ENCODE results near the gene ORM1.
A peak's percentile ranks its signal among the peaks of the same experiment; 100 is the strongest.

Gene ORM1

DNA sequence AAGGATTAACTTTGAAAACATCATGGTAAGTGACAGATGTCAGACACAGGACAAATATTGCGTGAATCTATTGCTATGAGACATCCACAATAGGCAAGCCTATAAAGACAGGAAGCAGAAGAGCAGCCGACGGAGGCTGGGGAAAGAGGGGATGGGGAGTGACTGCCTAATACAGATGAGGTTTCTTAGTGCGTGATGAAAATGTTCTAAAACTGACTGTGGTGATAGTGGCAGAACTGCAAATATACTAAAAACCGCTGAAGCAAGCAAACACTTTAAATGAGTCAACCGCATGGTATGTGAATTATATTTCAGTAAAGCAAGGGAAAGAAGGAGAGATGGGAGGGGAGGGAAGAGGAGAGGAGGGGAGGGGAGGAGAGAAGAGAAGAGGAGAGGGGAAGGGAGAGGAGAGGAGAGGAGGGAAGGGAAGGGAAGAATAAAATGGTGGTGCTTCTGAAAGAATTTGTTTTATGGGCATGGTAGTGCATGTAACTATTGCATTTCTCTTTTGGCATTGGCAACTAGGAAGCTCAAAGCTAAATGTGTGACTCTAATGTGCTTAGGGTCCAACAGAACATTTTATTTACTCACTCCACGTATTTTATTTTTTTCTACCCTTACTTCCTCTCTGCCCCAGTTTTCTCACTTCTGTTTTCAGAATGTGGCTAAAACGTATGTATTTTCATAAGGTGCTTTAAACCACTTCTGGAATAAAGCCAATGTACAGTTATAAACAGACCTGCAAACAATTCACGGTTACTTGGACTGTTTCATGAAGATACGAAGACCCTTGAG lies 43.6 kb downstream of the ORM1 start:
- DNase-seq (ENCODE audit: low read depth), result no peak

DNA sequence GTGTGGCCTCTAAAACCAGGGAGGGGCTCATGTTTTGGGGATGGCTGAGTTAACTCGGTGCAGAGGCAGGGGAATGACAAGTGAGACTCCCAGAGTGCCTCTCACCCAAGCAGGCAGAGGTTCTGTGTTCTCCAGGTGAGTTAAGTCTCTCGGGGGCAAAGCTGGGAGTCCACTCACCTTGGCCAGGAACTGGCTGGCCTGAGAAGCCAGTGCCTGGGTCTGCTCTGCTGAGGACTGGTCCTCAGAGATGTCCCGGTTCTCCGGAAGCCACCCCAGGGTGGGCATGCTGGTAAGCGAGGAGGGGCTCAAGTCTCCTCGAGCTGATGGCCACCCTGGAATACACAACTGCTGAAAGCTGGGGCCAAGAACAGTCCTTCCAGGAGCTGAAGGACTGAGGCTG lies 44.5 kb downstream of the ORM1 start:
- DNase-seq (ENCODE audit: low read depth), result no peak

GRCh38 chr9:114367772-114368569 lies 45.1 kb downstream of the ORM1 start:
- DNase-seq (ENCODE audit: low read depth), result no peak

GRCh38 chr9:114369216-114370130 lies 46.6 kb downstream of the ORM1 start:
- no peak for DNase-seq (ENCODE audit: low read depth)

DNA sequence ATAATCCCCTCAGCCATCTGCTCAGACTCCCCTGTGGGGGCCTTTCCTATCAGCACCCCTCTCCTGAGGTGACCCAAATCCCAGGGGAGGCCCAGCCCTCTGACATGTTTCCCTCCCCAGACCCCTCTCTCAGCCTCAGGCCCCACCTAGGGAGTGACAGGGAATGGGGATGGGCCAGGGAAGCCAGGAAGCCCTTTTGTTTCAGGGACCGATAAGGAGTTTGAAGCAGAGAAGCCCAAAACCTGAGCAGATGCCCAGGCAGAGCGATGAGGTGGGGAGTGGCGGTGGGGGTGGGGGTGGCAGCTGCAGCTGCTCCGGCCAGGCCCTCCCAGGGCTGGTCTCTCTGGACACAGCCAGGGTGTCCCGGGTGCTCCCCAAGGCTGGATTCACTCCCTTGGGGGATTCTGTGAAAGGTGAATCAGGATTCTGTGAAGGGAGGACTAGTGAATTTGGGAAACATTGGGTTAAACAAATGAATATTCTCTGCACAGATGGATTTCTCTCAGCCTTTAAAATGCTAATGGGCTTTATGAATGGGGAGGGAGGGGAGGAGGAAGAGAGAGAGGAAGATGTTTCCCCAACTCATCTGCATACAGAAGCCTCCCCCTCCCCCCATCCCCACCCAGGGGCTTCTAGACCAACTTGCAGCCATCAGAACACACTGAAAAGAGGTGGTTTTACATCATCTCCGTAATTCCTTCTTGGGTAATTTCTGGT lies 47.5 kb downstream of the ORM1 start:
- no peak for DNase-seq (ENCODE audit: low read depth)

DNA sequence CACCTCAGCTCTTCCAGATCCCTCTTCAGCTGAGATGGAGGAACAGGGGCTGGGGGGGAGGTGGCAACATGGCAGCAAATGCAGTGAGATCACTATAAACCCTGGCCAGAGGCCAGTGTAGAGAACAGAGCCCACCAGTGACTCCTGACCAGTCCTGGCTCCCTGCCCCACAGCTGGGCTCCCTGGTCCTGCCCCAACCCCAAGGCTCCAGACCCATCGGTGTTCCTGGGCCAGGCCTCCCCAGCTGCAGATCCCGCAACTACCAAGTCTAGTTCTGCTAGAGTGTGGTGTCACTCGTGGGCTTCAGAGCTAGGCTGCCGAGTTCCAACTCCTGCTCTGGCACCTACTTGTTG lies 48.0 kb downstream of the ORM1 start:
- no peak for DNase-seq (ENCODE audit: low read depth)

GRCh38 chr9:114371343-114371944 lies 48.5 kb downstream of the ORM1 start:
- no peak for DNase-seq (ENCODE audit: low read depth)

DNA sequence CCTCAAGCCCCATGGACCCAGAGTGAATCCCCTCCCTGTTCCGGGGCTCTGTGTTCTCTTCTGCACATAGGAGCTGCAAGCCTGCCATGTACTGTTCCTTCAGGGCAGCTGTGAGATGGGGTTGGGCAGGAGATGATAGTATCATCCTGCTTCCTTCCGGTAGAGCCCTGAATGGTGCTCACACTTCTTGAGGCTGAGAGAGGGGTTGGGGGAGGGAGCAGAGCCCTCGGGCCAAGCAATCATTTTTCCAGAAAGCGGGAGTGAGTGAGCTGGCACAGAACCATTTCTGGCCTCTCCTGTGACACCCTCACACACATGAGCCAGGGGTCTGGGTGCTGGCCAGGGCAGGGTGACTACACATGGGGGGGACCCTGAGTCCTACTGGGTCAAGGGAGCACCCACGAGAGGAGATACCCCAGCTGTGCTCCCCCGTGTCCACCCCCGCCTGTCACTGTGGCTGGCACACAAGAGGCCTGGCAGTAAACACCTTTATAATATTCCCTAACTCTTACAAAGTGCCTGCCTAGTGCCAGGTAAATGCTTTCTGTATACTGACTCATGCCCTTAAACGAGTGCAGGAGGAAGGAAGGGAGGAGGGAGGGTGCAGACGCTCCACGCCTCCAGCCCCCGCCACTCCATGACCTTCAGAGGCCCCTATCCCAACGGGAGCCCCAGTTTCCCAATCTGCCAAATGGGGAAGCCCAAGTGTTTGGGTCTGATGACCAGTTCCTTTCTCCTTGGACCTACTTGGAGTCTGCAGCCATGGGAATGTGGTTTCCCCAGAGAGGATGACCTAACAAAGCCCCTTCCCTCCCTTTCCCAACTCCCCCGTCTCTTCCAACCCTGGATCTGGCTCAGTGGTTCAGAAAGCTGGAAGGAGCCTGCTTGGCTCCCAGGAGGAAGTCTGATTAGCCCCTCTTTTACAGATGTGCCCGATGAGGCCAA lies 49.3 kb downstream of the ORM1 start:
- DNase-seq (ENCODE audit: low read depth), result no peak

GRCh38 chr9:114372921-114373448 lies 50.1 kb downstream of the ORM1 start:
- peak; percentile 56 for DNase-seq (ENCODE audit: low read depth)

- DNase-seq (ENCODE audit: low read depth), result no peak
Observed at GRCh38 chr9:114373960-114374730, 51.2 kb downstream of the ORM1 start.

GRCh38 chr9:114374936-114375335 lies 52.0 kb downstream of the ORM1 start:
- DNase-seq (ENCODE audit: low read depth), result no peak

DNA sequence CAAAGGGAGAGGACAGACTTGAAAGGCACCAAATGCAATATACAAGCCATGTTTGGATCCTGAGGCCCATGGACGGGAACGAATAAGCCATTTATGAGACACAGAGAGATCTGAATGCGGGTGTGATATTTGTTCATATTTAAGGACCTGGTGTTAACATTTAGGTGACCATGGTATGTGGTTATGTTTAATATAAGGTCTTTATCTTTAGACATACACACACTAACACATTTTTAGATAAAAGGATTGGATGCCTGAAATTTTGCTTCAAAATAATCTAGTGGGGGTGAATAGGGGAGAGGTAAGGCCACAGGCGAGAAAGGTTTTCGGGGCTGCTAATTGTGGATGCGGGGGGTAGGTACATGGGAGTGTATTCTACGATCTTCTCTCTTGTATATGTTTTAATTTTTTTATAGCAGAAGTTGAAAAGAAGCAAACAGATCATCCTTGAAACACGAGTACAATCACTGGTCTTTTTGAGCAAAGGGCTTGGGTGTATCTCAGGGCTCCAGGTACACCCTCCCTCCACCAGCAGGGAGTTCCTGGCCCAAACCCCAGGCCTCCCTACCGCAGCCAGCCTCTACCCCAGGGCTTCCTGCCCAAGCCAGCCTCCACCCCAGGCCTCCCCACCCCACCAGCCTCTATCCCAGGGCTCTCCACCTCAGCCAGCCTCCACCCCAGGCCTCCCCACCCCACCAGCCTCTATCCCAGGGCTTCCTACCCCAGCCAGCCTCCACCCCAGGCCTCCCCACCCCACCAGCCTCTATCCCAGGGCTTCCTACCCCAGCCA lies 52.7 kb downstream of the ORM1 start:
- no peak for DNase-seq (ENCODE audit: low read depth)

Measured in stimulated activated CD8-positive, alpha-beta memory T cell treated with anti-CD3 and anti-CD28 coated beads, Interleukin-15, amount 100 ng/mL, for 1 hour (primary cell).